A549 treated with Hydrocortisone at 1 μM for 4 hours (cell line): ENCODE measurements around the gene OXA1L. TPM values are rescaled to one million over a fixed set of nuclear protein-coding genes. Genes with fewer than 3 reads are reported as not detected.

ENCODE experiments used
- total RNA-seq: library from RNA; stranded (reverse); fragments of 200-300 nt; extraction: Qiagen RNA extraction; gene quantifications from 5 replicates; pipeline ENCODE4 v1.2.3, GENCODE V29; 2022

Gene OXA1L
- total RNA-seq = 146 to 166 TPM (median 159 TPM) in 5 replicates

GRCh38 chr14:22766457-22767322, at the start of gene OXA1L:
Gene OXA1L (plus strand): TSS chr14:22766688. CDS start chr14:22766702, 14 bp downstream.

GRCh38 chr14:22814941-22815713, 48.6 kb downstream of the OXA1L start, which contains the start of gene SLC7A7:
Gene SLC7A7 (minus strand): TSS chr14:22815435. CDS start chr14:22813398, 2,037 bp downstream.

Other genes with a start within 250 kb of the OXA1L start
- 333 to 376 TPM (median 371 TPM) in 5 replicates for gene DAD1, start 177.5 kb upstream of the OXA1L start, total RNA-seq
- gene ABHD4, start 168.4 kb upstream of the OXA1L start, total RNA-seq = 45.4 to 51.4 TPM (median 47.1 TPM) in 5 replicates
- not detected in 5 replicates for gene OR6J1, start 122.3 kb upstream of the OXA1L start, total RNA-seq
- 20.6 to 31.9 TPM (median 22.2 TPM) in 5 replicates for gene SLC7A7, start 48.7 kb downstream of the OXA1L start, total RNA-seq
- 98.8 to 218 TPM (median 198 TPM) in 5 replicates for gene MRPL52, start 63.2 kb downstream of the OXA1L start, total RNA-seq
- gene MMP14, start 69.9 kb downstream of the OXA1L start, total RNA-seq = 0.41 to 0.78 TPM (median 0.66 TPM) in 5 replicates
- 70.9 to 81.1 TPM (median 78.0 TPM) in 5 replicates for gene LRP10, start 105.1 kb downstream of the OXA1L start, total RNA-seq
- 0.30 to 0.46 TPM (median 0.36 TPM) in 5 replicates for gene REM2, start 116.5 kb downstream of the OXA1L start, total RNA-seq
- 55.9 to 63.4 TPM (median 58.8 TPM) in 5 replicates for gene RBM23, start 152.5 kb downstream of the OXA1L start, total RNA-seq
- 91.3 to 119 TPM (median 103 TPM) in 5 replicates for gene PRMT5, start 162.7 kb downstream of the OXA1L start, total RNA-seq
- gene HAUS4, start 190.4 kb downstream of the OXA1L start, total RNA-seq = 35.5 to 36.9 TPM (median 35.9 TPM) in 5 replicates
- 31.9 to 40.6 TPM (median 34.4 TPM) in 5 replicates for gene AJUBA, start 215.9 kb downstream of the OXA1L start, total RNA-seq
- 2.4 to 3.7 TPM (median 3.0 TPM) in 5 replicates for gene C14orf93, start 243.5 kb downstream of the OXA1L start, total RNA-seq